Neuron (in vitro differentiated cells): ENCODE data around the gene ST3GAL3.

Experiments
- H2AFZ ChIP-seq: one replicate; pipeline ENCODE4 v1.6.1; 2013; ENCODE audit warnings: low read depth, mild to moderate bottlenecking, inconsistent platforms, low read length, moderate library complexity
- H3K27me3 ChIP-seq: one replicate; pipeline ENCODE4 v1.6.1; 2013; ENCODE audit warnings: low read length; ENCODE audit not compliant: insufficient read depth
- H3K36me3 ChIP-seq: one replicate; pipeline ENCODE4 v1.6.1; 2013; ENCODE audit warnings: low read length; ENCODE audit not compliant: insufficient read depth
- H3K4me1 ChIP-seq: one replicate; pipeline ENCODE4 v1.6.1; 2013; ENCODE audit warnings: low read length; ENCODE audit not compliant: insufficient read depth
- H3K4me3 ChIP-seq: 2 replicates; pipeline ENCODE4 v1.5.1; 2013; ENCODE audit warnings: mild to moderate bottlenecking, low read length, moderate library complexity
- H3K9me3 ChIP-seq: one replicate; pipeline ENCODE4 v1.6.1; 2013; ENCODE audit warnings: low read length

ST3GAL3 gene

DNA sequence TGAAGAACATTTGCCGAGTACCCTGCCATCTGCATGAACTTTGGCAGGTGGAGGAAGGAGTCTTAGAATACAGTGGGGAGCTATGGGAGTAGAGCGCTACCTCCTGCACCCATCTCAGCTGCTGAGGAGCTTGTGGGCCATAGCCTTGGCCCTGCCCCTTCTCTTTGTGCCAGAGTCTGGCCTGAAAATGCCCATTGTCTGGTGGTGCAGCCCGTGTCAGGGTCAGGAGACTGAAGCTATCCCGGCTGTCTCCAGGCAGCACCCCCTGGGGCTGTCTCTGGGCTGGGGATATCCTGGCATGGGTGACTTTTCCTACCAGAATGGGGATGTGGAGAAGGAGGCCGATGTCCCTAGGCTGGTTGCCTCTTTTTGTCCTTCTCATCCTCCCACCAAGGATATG, 246.7 kb downstream of the ST3GAL3 start:
- Histone ChIP-seq H3K9me3 (no peaks in the 10 kb centered on the region), H3K4me3 (no peak overlapping the region), H3K4me1 (peaks cover 12% of the 10 kb centered on the region), H3K27me3 (no peaks in the 10 kb centered on the region), H3K36me3 (peaks cover 30% of the 10 kb centered on the region), H2AFZ (no peak overlapping the region)

GRCh38 chr1:43956234-43956633, 248.9 kb downstream of the ST3GAL3 start:
- H3K36me3 ChIP-seq, result peaks cover 35% of the 10 kb centered on the region
- H3K4me3 ChIP-seq, result no peak overlapping the region
- no peaks in the 10 kb centered on the region for H3K9me3 ChIP-seq
- no peaks in the 10 kb centered on the region for H3K27me3 ChIP-seq
- no peak overlapping the region for H2AFZ ChIP-seq
- peaks cover 12% of the 10 kb centered on the region for H3K4me1 ChIP-seq

DNA sequence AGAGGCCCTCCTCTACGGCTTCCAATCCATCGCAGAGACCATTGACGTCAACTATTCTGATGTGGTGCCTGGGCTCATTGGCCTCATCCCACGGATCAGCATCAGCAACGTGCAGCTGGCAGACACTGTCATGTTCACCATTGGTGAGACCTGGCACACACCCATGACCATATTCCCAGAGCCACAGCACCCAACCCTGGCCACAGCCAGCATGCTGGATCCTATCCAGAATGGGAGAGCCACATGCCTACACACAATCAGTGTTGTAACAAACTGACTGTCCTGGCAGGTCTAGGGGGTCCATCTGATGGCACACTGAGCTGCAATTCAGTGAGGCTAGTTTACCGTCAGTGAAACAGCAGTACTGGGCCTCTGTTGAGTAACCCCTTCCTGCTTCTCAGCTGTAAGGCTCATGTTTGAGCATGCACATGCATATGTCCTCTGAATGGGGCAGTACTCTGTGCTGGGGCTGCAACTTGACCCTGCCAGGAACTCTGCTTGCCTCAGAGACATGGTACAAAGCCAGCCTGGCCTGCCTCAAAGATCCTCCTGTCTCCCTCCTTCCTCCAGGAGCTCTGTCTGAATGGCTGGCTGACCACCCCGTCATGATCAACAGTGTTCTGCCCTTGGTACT, 250.2 kb downstream of the ST3GAL3 start:
- H3K27me3 ChIP-seq, result no peaks in the 10 kb centered on the region
- H3K4me1 ChIP-seq, result peaks cover 12% of the 10 kb centered on the region
- no peak overlapping the region for H2AFZ ChIP-seq
- no peaks in the 10 kb centered on the region for H3K9me3 ChIP-seq
- no peak overlapping the region for H3K4me3 ChIP-seq
- peaks cover 45% of the 10 kb centered on the region for H3K36me3 ChIP-seq

DNA sequence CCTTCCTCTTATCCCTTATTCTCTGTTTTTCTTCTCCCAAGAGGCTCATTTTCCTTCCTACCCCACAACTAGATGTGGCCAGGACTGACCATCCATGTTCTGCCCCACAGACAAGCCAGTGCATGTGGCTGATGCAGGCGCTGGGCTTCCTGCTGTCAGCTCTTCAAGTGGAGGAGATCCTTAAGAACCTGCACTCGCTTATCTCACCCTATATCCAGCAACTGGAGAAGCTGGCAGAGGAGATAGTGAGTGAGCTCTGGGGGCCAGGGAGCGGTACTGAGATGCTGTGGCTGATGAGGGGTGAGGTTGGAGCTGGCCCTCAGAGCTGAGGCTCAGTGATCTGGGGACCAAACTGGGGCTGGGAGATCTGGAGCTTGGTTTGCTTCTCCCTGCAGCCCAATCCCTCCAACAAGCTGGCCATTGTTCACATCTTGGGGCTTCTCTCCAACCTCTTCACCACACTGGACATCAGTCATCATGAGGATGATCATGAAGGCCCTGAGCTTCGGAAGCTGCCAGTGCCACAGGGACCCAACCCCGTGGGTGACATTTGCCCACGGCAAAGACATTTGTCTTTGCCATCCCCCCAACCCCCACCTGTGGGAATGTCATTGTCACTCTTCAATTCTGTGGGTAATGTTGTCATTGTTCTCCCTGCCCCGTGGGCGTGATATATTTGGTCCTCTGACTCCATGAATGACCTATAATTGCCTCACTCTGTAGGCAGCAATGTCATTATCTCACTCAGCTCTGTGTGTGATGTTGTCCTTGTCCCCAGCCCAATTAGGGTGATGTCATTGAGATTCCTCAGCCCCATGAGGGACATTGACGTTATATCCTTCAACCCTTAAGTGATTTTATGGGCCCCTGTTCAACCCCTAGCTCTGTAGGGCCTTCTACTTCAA, 251.3 kb downstream of the ST3GAL3 start:
- peaks cover 50% of the 10 kb centered on the region for H3K36me3 ChIP-seq
- no peaks in the 10 kb centered on the region for H3K27me3 ChIP-seq
- H3K4me1 ChIP-seq, result peaks cover 3% of the 10 kb centered on the region
- H2AFZ ChIP-seq, result no peak overlapping the region
- H3K4me3 ChIP-seq, result no peak overlapping the region
- H3K9me3 ChIP-seq, result no peaks in the 10 kb centered on the region

DNA sequence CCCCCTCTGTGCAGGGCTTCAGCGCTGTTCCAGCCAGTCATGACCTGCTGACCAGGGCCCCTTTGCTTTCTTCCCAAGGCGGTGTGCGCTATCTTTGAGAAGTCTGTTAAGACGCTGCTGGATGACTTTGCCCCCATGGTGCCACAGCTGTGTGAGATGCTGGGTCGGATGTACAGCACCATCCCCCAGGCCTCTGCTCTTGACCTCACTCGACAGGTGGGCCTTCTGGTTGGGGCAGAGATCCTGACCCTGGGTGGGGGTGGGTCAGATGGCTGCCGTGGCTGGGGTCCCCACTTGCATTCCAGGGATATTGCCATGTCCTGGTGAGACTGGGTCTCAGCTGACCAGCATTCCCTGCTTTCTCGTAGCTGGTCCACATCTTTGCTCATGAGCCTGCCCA, 253.5 kb downstream of the ST3GAL3 start:
- Histone ChIP-seq H3K36me3 (peaks cover 52% of the 10 kb centered on the region), H3K4me1 (no peaks in the 10 kb centered on the region), H3K4me3 (no peak overlapping the region), H2AFZ (no peak overlapping the region), H3K27me3 (no peaks in the 10 kb centered on the region), H3K9me3 (no peaks in the 10 kb centered on the region)

GRCh38 chr1:43961692-43962091, 254.4 kb downstream of the ST3GAL3 start:
- no peaks in the 10 kb centered on the region for H3K27me3 ChIP-seq
- peaks cover 51% of the 10 kb centered on the region for H3K36me3 ChIP-seq
- no peaks in the 10 kb centered on the region for H3K4me1 ChIP-seq
- no peak overlapping the region for H3K4me3 ChIP-seq
- H2AFZ ChIP-seq, result no peak overlapping the region
- H3K9me3 ChIP-seq, result no peaks in the 10 kb centered on the region

- Histone ChIP-seq H3K36me3 (peaks cover 50% of the 10 kb centered on the region), H3K27me3 (no peaks in the 10 kb centered on the region), H2AFZ (no peak overlapping the region), H3K9me3 (no peaks in the 10 kb centered on the region), H3K4me3 (no peak overlapping the region), H3K4me1 (no peaks in the 10 kb centered on the region)
Observed at GRCh38 chr1:43962324-43962723, 255.0 kb downstream of the ST3GAL3 start.

DNA sequence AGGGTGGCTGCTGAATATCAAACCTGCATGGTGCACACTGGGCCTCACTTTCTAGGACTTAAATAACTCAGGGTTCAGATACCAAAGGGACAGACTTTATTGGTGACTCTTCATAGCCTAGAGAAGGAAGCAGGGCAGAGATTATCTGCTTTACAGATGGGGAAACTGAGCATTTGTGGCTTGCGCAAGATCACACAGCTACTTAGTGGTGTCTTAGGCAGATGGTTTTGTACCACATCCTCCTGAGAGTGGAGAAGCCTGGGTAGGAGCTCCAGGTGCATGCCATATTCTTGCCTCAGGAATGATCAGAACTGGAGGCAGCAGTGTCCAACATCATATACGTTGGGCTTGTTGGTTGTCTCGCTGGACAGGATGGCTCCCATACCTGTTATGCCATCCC, 255.7 kb downstream of the ST3GAL3 start:
- H3K9me3 ChIP-seq, result no peaks in the 10 kb centered on the region

DNA sequence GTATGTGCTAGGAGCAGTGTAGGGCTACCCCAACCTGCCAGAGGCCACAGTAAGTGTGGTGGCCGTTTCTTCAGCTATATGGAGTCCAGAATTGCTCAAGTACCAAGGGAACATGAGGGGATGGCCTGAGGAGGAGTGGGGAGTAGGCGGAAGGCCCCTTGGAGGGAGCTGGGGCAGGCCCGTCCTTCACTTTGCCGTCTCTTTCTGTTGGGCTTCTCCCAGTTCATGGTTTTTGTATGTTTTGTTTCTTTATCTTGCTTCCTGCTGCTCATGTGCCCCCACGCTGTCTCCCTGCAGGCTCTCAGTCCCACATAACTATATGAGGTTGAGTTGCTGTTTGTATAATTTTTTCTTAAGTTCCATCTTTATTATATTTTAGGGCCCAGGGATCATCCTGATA, 256.6 kb downstream of the ST3GAL3 start:
- no peaks in the 10 kb centered on the region for H3K27me3 ChIP-seq

More for the DNA sequence above, 255.7 kb downstream of the ST3GAL3 start:
- H2AFZ ChIP-seq, result no peak overlapping the region
- H3K4me3 ChIP-seq, result no peak overlapping the region
- peaks cover 43% of the 10 kb centered on the region for H3K36me3 ChIP-seq
- H3K27me3 ChIP-seq, result no peaks in the 10 kb centered on the region
- no peaks in the 10 kb centered on the region for H3K4me1 ChIP-seq

GRCh38 chr1:43965316-43965715, 258.0 kb downstream of the ST3GAL3 start:
- Histone ChIP-seq H3K27me3 (no peaks in the 10 kb centered on the region), H3K4me1 (no peaks in the 10 kb centered on the region), H3K36me3 (peaks cover 33% of the 10 kb centered on the region), H2AFZ (no peak overlapping the region), H3K4me3 (no peak overlapping the region), H3K9me3 (no peaks in the 10 kb centered on the region)

More for the DNA sequence above, 256.6 kb downstream of the ST3GAL3 start:
- no peak overlapping the region for H3K4me3 ChIP-seq
- peaks cover 40% of the 10 kb centered on the region for H3K36me3 ChIP-seq
- no peaks in the 10 kb centered on the region for H3K4me1 ChIP-seq
- no peaks in the 10 kb centered on the region for H3K9me3 ChIP-seq
- no peak overlapping the region for H2AFZ ChIP-seq

GRCh38 chr1:43968348-43968948, 261.1 kb downstream of the ST3GAL3 start:
- Histone ChIP-seq H3K9me3 (no peaks in the 10 kb centered on the region), H3K36me3 (peaks cover 11% of the 10 kb centered on the region), H2AFZ (no peak overlapping the region), H3K4me1 (peaks cover 7% of the 10 kb centered on the region), H3K4me3 (no peak overlapping the region), H3K27me3 (no peaks in the 10 kb centered on the region)

DNA sequence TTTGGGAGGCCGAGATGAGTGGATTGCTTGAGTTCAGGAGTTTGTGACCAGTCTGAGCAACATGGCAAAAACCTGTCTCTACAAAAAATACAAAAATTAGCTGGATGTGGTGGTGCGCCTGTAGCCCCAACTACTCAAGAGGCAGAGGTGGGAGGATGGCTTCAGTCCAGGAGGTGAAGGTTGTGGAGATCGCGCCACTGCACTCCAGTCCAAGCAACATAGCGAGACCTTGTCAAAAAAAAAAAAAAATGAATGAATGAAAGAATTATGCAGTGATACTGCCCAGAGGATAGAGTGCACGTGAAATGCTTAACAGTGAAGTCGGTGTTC, 262.0 kb downstream of the ST3GAL3 start:
- Histone ChIP-seq H3K4me3 (peak overlapping the region; percentile 37), H2AFZ (no peak overlapping the region), H3K9me3 (no peaks in the 10 kb centered on the region), H3K4me1 (peaks cover 12% of the 10 kb centered on the region), H3K36me3 (peaks cover 8% of the 10 kb centered on the region), H3K27me3 (no peaks in the 10 kb centered on the region)

DNA sequence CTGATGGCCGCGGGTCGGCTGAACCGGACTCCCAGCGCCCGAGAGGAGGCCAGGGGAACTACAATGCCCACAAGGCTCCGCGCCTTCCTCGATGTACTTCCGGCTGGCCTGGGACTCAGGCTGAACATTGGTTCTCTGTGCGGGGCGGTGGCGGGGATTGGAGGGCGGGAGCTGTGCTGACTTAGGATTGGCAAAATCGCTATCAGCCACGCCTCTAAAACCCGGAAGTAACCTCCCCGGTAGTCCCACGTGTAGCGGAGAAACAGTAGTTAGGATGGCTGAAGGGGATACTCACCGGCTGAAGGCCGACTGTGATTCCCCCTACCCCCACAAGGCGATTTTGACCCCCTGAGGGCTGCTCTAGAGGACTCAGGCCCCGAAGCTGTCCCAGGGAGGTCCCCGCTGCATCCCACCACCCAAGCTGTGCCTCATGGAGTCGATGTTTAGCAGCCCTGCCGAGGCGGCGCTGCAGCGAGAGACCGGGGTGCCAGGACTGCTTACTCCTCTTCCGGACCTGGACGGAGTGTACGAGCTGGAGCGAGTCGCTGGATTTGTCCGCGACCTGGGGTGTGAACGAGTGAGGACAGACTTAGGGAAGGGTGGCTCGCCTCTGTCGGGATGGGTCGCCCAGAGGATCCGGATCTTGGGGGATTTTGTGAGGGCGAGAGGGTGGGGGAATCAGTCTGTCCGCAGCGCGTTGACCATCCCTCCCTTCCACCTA, 262.6 kb downstream of the ST3GAL3 start, which contains the start of gene DPH2:
Gene DPH2 (plus strand): TSS at position 265 of the 721 bp plus-strand sequence. CDS start 166 bp downstream, at position 431.
- peaks cover 13% of the 10 kb centered on the region for H3K4me1 ChIP-seq
- H2AFZ ChIP-seq, result no peak within 1 kb of the TSS
- peak within 1 kb of the TSS; percentile 92 for H3K4me3 ChIP-seq
- H3K27me3 ChIP-seq, result no peaks in the 10 kb centered on the region
- peaks cover 8% of the 10 kb centered on the region for H3K36me3 ChIP-seq
- no peaks in the 10 kb centered on the region for H3K9me3 ChIP-seq
